Brain pericyte (primary cell): ENCODE measurements around the gene NFKBIL1.

Source experiments
- DNase-seq: peaks from one replicate; pipeline ENCODE4 v3.0.0-alpha.2; 2012; ENCODE audit warnings: low read depth, low spot score

The NFKBIL1 gene

DNA sequence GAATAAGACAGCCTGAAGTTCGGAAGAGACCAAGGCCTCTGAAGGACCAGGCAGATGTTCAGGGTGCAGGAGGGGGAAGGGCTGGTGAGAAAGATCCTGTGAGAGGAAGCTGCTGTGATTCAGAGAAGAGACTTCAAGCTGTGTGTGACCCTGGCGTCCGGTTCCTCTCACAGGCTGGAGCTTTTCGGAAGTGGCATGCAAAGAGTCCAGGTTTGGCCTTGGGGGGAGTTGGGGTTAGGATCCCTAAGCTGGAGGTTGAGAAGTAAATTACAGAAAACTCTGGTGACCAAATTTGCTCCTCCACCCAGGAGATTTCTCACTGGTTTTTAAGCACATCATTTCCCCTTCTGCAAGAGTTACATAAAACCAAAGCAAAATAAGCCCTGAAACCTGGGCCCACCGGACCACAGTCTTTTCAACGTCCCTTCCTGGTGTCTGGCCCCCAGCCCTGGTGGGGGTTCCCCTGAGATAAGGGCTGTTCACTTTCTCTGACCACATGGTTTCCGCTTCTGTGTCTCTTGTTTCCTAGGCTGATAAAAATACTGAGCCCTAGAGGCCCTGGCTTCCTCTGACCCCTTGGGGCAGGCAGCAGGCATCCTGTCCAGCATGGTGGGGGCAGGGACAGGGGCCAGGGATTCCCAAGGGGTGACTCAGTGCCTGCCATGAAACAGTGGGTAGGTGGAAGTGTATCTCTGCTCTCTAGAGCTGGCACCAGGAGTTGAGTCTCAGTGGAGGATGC lies 12.7 kb downstream of the NFKBIL1 start:
- DNase-seq, result no peak

DNA sequence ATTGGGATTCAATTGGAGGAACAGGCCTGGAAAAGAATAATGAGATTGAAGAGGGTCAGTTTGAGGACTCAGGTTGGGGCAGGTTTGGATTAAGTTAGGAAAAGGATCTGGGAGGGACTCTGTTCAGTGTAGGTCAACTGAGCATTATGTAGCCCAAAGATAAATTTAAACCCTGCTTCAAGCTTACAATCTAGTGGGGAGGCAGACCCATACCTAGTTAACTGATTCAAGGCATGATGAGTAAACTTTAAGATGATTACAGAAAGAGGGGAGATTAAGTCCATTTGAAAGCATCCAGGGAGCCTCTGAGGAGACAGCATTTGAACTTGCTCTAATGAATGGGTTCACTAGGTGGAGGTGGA lies 13.3 kb downstream of the NFKBIL1 start:
- no peak for DNase-seq

DNA sequence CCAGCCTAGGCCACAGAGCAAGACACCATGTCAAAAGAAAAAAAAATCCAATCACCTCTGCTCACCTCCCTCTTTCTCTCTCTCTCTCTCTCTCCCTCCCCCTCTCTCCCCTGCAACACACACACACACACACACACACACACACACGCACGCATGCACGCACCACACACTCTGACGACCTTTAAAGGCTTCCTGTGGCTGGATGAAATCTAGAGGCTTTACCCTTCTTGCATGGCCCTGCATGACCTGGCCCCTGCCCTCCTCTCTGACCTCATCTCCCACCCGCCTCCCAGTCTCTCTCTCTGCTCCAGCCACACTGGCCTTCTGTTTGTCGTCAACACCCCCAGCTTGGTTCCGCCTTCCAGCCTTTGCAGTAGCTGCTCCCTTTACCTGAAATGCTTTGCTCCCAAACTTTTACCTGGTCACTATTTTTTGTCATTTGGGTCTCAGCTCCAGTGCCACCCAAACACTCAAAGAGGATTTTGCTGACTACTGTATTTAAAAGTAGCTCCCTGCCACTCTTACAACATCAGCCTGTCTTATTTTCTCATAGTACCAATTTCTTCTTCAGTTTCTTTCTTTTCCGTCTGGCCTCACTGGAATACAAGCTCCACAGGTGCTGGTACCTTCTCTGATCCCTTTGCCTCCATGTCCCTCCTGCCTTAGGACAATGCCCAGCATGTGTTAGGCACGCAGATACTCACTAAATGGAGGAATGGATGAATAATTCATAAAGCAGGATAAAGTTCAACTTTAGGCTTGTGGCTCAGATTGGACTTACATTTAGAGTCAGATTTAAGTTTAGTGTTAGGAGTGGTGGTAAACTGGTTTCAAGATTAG lies 20.3 kb downstream of the NFKBIL1 start:
- no peak for DNase-seq

DNA sequence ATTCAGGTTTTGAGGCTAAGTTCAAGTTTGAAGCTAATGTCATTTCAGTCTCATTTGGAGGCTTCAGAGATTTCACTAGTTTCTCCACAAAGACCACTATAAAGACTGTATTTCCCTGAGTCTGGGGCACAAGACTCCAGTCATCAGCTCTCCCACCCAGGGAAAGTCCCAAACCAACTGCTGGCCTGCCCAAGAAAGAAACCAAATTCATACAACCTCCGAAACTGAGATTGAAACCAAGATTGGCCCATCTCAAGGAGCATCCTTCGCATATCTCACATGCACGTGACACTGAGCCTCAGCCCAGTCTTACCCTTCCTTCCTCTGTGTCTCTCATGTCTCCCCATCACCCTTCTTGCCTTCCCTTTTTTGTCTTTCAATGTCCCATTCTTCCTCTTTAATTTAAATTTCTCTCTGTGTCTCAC lies 21.1 kb downstream of the NFKBIL1 start:
- no peak for DNase-seq

DNA sequence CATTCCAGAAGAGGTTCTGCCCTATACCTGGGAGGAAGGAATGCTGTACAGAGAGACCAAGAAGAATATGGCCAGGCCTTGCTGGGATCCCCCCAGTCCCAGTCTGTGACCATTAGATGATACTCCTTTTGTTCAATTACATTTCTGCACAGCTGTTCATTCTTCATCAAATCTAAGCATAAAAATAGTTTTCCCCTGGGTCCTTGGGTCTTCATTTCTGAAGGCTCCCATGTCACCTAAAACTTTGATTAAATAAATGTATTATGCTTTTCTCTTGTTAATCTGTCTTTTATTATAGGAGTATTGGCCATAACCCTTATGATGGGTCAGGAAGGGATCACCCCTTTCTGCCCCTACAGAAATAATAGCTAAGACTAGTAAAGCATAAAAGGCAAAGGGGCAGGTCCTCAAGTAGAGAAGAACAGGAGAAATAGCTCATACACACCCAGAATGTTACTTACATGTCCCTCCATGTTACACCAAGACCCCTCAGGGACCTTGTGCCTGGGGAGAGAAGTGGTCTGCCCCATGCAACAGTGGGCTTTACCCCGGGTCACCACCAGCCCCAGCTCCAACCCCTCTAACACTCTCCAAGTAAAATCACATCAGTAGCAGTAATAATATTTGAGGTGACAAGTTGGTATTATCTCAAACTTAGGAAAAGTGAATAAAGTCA lies 22.6 kb downstream of the NFKBIL1 start:
- DNase-seq, result no peak

DNA sequence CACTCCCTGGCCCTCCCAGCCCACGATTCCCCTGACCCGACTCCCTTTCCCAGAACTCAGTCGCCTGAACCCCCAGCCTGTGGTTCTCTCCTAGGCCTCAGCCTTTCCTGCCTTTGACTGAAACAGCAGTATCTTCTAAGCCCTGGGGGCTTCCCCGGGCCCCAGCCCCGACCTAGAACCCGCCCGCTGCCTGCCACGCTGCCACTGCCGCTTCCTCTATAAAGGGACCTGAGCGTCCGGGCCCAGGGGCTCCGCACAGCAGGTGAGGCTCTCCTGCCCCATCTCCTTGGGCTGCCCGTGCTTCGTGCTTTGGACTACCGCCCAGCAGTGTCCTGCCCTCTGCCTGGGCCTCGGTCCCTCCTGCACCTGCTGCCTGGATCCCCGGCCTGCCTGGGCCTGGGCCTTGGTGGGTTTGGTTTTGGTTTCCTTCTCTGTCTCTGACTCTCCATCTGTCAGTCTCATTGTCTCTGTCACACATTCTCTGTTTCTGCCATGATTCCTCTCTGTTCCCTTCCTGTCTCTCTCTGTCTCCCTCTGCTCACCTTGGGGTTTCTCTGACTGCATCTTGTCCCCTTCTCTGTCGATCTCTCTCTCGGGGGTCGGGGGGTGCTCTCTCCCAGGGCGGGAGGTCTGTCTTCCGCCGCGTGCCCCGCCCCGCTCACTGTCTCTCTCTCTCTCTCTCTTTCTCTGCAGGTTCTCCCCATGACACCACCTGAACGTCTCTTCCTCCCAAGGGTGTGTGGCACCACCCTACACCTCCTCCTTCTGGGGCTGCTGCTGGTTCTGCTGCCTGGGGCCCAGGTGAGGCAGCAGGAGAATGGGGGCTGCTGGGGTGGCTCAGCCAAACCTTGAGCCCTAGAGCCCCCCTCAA lies 24.9 kb downstream of the NFKBIL1 start, which contains the start of gene LTA:
Gene LTA, plus strand, starts transcription at position 249 of the 871 bp plus-strand sequence. Its CDS starts 454 bp downstream, at position 703.
- DNase-seq, result no peak

DNA sequence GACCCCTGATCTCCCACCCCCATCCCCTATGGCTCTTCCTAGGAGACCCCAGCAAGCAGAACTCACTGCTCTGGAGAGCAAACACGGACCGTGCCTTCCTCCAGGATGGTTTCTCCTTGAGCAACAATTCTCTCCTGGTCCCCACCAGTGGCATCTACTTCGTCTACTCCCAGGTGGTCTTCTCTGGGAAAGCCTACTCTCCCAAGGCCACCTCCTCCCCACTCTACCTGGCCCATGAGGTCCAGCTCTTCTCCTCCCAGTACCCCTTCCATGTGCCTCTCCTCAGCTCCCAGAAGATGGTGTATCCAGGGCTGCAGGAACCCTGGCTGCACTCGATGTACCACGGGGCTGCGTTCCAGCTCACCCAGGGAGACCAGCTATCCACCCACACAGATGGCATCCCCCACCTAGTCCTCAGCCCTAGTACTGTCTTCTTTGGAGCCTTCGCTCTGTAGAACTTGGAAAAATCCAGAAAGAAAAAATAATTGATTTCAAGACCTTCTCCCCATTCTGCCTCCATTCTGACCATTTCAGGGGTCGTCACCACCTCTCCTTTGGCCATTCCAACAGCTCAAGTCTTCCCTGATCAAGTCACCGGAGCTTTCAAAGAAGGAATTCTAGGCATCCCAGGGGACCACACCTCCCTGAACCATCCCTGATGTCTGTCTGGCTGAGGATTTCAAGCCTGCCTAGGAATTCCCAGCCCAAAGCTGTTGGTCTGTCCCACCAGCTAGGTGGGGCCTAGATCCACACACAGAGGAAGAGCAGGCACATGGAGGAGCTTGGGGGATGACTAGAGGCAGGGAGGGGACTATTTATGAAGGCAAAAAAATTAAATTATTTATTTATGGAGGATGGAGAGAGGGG lies 26.1 kb downstream of the NFKBIL1 start:
- DNase-seq, result no peak

DNA sequence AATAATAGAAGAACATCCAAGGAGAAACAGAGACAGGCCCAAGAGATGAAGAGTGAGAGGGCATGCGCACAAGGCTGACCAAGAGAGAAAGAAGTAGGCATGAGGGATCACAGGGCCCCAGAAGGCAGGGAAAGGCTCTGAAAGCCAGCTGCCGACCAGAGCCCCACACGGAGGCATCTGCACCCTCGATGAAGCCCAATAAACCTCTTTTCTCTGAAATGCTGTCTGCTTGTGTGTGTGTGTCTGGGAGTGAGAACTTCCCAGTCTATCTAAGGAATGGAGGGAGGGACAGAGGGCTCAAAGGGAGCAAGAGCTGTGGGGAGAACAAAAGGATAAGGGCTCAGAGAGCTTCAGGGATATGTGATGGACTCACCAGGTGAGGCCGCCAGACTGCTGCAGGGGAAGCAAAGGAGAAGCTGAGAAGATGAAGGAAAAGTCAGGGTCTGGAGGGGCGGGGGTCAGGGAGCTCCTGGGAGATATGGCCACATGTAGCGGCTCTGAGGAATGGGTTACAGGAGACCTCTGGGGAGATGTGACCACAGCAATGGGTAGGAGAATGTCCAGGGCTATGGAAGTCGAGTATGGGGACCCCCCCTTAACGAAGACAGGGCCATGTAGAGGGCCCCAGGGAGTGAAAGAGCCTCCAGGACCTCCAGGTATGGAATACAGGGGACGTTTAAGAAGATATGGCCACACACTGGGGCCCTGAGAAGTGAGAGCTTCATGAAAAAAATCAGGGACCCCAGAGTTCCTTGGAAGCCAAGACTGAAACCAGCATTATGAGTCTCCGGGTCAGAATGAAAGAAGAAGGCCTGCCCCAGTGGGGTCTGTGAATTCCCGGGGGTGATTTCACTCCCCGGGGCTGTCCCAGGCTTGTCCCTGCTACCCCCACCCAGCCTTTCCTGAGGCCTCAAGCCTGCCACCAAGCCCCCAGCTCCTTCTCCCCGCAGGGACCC lies 27.0 kb downstream of the NFKBIL1 start:
- DNase-seq, result no peak

DNA sequence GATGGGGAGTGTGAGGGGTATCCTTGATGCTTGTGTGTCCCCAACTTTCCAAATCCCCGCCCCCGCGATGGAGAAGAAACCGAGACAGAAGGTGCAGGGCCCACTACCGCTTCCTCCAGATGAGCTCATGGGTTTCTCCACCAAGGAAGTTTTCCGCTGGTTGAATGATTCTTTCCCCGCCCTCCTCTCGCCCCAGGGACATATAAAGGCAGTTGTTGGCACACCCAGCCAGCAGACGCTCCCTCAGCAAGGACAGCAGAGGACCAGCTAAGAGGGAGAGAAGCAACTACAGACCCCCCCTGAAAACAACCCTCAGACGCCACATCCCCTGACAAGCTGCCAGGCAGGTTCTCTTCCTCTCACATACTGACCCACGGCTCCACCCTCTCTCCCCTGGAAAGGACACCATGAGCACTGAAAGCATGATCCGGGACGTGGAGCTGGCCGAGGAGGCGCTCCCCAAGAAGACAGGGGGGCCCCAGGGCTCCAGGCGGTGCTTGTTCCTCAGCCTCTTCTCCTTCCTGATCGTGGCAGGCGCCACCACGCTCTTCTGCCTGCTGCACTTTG lies 28.0 kb downstream of the NFKBIL1 start, which contains the start of gene TNF:
Gene TNF, plus strand, starts transcription at position 231 of the 567 bp plus-strand sequence. Its CDS starts 177 bp downstream, at position 408.
- no peak for DNase-seq

DNA sequence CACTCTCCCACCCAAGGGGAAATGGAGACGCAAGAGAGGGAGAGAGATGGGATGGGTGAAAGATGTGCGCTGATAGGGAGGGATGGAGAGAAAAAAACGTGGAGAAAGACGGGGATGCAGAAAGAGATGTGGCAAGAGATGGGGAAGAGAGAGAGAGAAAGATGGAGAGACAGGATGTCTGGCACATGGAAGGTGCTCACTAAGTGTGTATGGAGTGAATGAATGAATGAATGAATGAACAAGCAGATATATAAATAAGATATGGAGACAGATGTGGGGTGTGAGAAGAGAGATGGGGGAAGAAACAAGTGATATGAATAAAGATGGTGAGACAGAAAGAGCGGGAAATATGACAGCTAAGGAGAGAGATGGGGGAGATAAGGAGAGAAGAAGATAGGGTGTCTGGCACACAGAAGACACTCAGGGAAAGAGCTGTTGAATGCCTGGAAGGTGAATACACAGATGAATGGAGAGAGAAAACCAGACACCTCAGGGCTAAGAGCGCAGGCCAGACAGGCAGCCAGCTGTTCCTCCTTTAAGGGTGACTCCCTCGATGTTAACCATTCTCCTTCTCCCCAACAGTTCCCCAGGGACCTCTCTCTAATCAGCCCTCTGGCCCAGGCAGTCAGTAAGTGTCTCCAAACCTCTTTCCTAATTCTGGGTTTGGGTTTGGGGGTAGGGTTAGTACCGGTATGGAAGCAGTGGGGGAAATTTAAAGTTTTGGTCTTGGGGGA lies 28.7 kb downstream of the NFKBIL1 start:
- no peak for DNase-seq

DNA sequence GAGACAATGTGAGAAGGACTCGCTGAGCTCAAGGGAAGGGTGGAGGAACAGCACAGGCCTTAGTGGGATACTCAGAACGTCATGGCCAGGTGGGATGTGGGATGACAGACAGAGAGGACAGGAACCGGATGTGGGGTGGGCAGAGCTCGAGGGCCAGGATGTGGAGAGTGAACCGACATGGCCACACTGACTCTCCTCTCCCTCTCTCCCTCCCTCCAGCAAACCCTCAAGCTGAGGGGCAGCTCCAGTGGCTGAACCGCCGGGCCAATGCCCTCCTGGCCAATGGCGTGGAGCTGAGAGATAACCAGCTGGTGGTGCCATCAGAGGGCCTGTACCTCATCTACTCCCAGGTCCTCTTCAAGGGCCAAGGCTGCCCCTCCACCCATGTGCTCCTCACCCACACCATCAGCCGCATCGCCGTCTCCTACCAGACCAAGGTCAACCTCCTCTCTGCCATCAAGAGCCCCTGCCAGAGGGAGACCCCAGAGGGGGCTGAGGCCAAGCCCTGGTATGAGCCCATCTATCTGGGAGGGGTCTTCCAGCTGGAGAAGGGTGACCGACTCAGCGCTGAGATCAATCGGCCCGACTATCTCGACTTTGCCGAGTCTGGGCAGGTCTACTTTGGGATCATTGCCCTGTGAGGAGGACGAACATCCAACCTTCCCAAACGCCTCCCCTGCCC lies 29.6 kb downstream of the NFKBIL1 start:
- no peak for DNase-seq

DNA sequence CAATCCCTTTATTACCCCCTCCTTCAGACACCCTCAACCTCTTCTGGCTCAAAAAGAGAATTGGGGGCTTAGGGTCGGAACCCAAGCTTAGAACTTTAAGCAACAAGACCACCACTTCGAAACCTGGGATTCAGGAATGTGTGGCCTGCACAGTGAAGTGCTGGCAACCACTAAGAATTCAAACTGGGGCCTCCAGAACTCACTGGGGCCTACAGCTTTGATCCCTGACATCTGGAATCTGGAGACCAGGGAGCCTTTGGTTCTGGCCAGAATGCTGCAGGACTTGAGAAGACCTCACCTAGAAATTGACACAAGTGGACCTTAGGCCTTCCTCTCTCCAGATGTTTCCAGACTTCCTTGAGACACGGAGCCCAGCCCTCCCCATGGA lies 30.2 kb downstream of the NFKBIL1 start:
- DNase-seq, result no peak

DNA sequence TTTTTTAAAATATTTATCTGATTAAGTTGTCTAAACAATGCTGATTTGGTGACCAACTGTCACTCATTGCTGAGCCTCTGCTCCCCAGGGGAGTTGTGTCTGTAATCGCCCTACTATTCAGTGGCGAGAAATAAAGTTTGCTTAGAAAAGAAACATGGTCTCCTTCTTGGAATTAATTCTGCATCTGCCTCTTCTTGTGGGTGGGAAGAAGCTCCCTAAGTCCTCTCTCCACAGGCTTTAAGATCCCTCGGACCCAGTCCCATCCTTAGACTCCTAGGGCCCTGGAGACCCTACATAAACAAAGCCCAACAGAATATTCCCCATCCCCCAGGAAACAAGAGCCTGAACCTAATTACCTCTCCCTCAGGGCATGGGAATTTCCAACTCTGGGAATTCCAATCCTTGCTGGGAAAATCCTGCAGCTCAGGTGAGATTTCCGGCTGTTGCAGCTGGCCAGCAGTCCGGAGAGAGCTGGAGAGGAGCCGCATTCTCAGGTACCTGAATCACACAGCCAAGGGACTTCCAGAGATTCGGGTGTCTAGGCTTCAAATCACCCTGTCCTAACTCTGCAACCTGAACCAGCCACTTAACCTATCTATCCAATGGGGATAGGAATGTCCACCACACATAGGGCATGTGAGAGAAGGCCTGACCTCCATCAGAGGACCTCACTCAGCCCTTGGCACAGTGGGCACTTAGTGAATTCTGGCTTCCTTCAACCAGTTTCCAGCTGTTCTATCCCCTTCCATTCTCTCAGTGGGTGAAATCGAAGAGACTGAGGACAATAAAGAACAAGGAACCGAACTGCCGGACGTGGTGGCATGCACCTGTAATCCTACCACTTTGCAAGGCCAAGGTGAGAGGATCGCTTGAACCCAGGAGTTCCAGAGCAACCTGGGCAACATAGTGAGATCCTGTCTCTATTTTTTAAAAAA lies 31.0 kb downstream of the NFKBIL1 start:
- no peak for DNase-seq

DNA sequence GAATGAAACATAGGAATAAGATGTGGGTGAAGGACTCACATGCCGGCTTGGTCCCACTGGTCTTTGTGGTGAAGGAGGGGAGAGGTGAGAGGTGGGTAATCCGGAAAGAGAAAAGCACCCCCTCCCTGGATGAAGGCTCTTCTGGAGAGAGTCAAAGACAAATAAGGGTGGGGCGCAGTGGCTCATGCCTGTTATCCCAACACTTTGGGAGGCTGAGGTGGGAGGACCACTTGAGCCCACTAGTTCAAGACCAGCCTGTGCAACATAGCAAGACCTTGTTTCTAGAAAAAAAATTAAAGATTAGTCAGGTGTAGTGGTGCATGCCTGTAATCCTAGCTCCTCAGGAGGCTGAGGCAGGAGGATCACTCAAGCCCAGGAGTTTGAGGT lies 31.7 kb downstream of the NFKBIL1 start:
- no peak for DNase-seq

DNA sequence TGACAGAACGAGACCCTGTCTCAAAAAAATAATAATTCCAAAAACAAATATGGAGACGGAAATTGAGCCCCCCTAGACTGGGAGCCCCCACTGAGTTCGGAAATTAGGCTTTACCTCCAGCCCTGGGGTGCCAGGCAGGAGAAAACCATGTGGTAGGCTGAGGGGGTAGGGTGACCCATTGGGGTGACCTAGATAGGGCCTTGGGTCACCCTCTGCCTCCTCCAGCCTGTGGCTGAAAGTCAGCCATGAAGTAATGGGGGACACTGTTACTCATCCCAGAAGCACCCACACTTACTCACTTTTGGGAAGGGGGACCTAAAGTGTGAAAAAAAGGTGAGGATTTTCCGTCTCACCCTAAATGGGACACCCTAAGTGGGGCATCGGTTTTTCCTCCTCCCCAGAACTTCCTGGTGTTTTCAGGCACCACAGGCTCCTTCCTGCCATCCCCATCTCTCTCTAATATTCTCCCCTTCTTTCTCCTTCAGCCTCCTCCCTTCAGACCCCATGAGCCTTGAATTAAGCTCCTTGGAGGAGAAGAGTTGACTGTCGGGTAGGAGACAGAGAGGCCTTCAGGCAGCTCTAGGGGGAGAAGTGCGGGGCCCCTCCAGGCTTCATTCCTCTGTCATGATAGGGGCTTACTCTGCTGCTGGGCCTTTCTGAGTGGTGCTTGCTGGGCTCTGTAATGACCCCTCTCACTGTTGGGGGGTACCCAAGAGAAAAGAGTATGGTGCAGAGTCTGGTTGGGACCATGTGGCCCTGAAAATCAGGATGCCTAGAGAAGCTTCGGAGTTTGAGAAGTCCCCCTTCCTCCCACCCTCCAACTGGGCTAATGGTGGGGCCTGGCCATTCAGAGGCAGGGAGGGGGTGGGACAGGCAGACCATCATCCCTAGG lies 32.4 kb downstream of the NFKBIL1 start:
- no peak for DNase-seq

DNA sequence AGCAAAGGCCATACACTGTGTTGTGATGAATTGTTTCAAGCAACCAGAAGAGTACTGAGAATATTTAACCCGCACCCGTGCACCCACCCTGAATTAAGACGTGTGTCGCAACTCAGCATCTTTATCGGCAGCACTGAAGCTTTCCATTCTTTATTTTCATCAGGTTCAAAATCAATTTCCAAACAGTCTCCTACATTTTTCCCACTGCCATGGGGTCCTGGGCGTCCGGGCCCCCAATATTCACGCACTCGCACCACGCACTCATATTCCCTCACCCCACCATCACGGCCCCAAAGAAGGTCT lies 33.0 kb downstream of the NFKBIL1 start:
- no peak for DNase-seq
